ENCODE measurements around the gene XCR1.

- no peak for TF ChIP-seq CTCF (IDR thresholded peaks at IDR 0.05)
- no peak for TF ChIP-seq EZH2 (IDR thresholded peaks at IDR 0.05; ENCODE audit: borderline replicate concordance, insufficient read depth, low read depth, low read length, poor library complexity, severe bottlenecking)
Observed at GRCh38 chr3:46019707-46020106, 7.6 kb downstream of the XCR1 start.

Data from B cell (primary cell).